ENCODE measurements around the gene THBD.

THBD gene

GRCh38 chr20:23018432-23018831, 31.0 kb downstream of the THBD start:
- peaks cover 12% of the 10 kb centered on the region for H3K4me1 Mint-ChIP-seq (ENCODE audit: low read depth)
- H3K4me3 Mint-ChIP-seq, result no peak overlapping the region
- H3K36me3 Mint-ChIP-seq (ENCODE audit: low read depth), result no peaks in the 10 kb centered on the region
- intact Hi-C loops (cut with micrococcal nuclease), result no loop called here
- no peak overlapping the region for H3K27ac Mint-ChIP-seq
- peaks cover 23% of the 10 kb centered on the region for H3K27me3 Mint-ChIP-seq
- H3K9me3 Mint-ChIP-seq, result no peaks in the 10 kb centered on the region

GRCh38 chr20:23017516-23017915, 32.0 kb downstream of the THBD start:
- Mint-ChIP-seq H3K4me1 (ENCODE audit: low read depth) (peaks cover 7% of the 10 kb centered on the region), H3K9me3 (no peaks in the 10 kb centered on the region), H3K27me3 (peaks cover 24% of the 10 kb centered on the region), H3K36me3 (ENCODE audit: low read depth) (no peaks in the 10 kb centered on the region), H3K27ac (no peak overlapping the region), H3K4me3 (no peak overlapping the region)
- intact Hi-C loops (cut with micrococcal nuclease), result no loop called here

GRCh38 chr20:23013429-23013828, 36.0 kb downstream of the THBD start:
- Mint-ChIP-seq H3K4me3 (no peak overlapping the region), H3K27me3 (peaks cover 22% of the 10 kb centered on the region), H3K4me1 (ENCODE audit: low read depth) (peaks cover 9% of the 10 kb centered on the region), H3K27ac (no peak overlapping the region), H3K36me3 (ENCODE audit: low read depth) (no peaks in the 10 kb centered on the region), H3K9me3 (no peaks in the 10 kb centered on the region)
- intact Hi-C loops (cut with micrococcal nuclease), result no loop called here

- Mint-ChIP-seq H3K36me3 (ENCODE audit: low read depth) (no peaks in the 10 kb centered on the region), H3K4me3 (no peak overlapping the region), H3K27me3 (peaks cover 22% of the 10 kb centered on the region), H3K4me1 (ENCODE audit: low read depth) (peaks cover 9% of the 10 kb centered on the region), H3K9me3 (no peaks in the 10 kb centered on the region), H3K27ac (no peak overlapping the region)
- intact Hi-C loops (cut with micrococcal nuclease), result no loop called here
Measured at GRCh38 chr20:23011008-23011721, 38.3 kb downstream of the THBD start.

- intact Hi-C loops (cut with micrococcal nuclease), result no loop called here
- Mint-ChIP-seq H3K4me3 (no peak overlapping the region), H3K4me1 (ENCODE audit: low read depth) (peaks cover 9% of the 10 kb centered on the region), H3K36me3 (ENCODE audit: low read depth) (no peaks in the 10 kb centered on the region), H3K27me3 (peaks cover 22% of the 10 kb centered on the region), H3K27ac (no peak overlapping the region), H3K9me3 (no peaks in the 10 kb centered on the region)
Measured at GRCh38 chr20:23010096-23010495, 39.4 kb downstream of the THBD start.

GRCh38 chr20:23009636-23010035, 39.8 kb downstream of the THBD start:
- H3K4me1 Mint-ChIP-seq (ENCODE audit: low read depth), result peaks cover 9% of the 10 kb centered on the region
- no peaks in the 10 kb centered on the region for H3K36me3 Mint-ChIP-seq (ENCODE audit: low read depth)
- H3K27ac Mint-ChIP-seq, result no peak overlapping the region
- peaks cover 22% of the 10 kb centered on the region for H3K27me3 Mint-ChIP-seq
- H3K9me3 Mint-ChIP-seq, result no peaks in the 10 kb centered on the region
- intact Hi-C loops (cut with micrococcal nuclease), result no loop called here
- H3K4me3 Mint-ChIP-seq, result no peak overlapping the region

GRCh38 chr20:23008667-23009066, 40.8 kb downstream of the THBD start:
- intact Hi-C loops (cut with micrococcal nuclease), result no loop called here
- Mint-ChIP-seq H3K27me3 (peaks cover 24% of the 10 kb centered on the region), H3K27ac (no peak overlapping the region)

GRCh38 chr20:23007886-23008655, 41.4 kb downstream of the THBD start:
- H3K36me3 Mint-ChIP-seq (ENCODE audit: low read depth), result no peaks in the 10 kb centered on the region
- H3K4me1 Mint-ChIP-seq (ENCODE audit: low read depth), result peaks cover 9% of the 10 kb centered on the region
- H3K27ac Mint-ChIP-seq, result no peak overlapping the region
- no peaks in the 10 kb centered on the region for H3K9me3 Mint-ChIP-seq
- H3K27me3 Mint-ChIP-seq, result peaks cover 21% of the 10 kb centered on the region
- no peak overlapping the region for H3K4me3 Mint-ChIP-seq
- intact Hi-C loops (cut with micrococcal nuclease), result no loop called here

More at GRCh38 chr20:23008667-23009066, 40.8 kb downstream of the THBD start:
- Mint-ChIP-seq H3K4me1 (ENCODE audit: low read depth) (peaks cover 9% of the 10 kb centered on the region), H3K36me3 (ENCODE audit: low read depth) (no peaks in the 10 kb centered on the region), H3K4me3 (no peak overlapping the region), H3K9me3 (no peaks in the 10 kb centered on the region)

GRCh38 chr20:23007462-23007861, 42.0 kb downstream of the THBD start:
- Mint-ChIP-seq H3K4me1 (ENCODE audit: low read depth) (peaks cover 9% of the 10 kb centered on the region), H3K36me3 (ENCODE audit: low read depth) (no peaks in the 10 kb centered on the region), H3K4me3 (no peak overlapping the region), H3K27me3 (peaks cover 16% of the 10 kb centered on the region), H3K27ac (no peak overlapping the region), H3K9me3 (no peaks in the 10 kb centered on the region)
- intact Hi-C loops (cut with micrococcal nuclease), result no loop called here

GRCh38 chr20:23005776-23006175, 43.7 kb downstream of the THBD start:
- intact Hi-C loops (cut with micrococcal nuclease), result no loop called here
- Mint-ChIP-seq H3K36me3 (ENCODE audit: low read depth) (no peaks in the 10 kb centered on the region), H3K27ac (no peak overlapping the region), H3K4me3 (no peak overlapping the region), H3K9me3 (no peaks in the 10 kb centered on the region), H3K27me3 (peaks cover 22% of the 10 kb centered on the region), H3K4me1 (ENCODE audit: low read depth) (peaks cover 9% of the 10 kb centered on the region)

GRCh38 chr20:23003881-23004460, 45.5 kb downstream of the THBD start:
- peaks cover 18% of the 10 kb centered on the region for H3K27me3 Mint-ChIP-seq
- no peaks in the 10 kb centered on the region for H3K4me1 Mint-ChIP-seq (ENCODE audit: low read depth)
- intact Hi-C loops (cut with micrococcal nuclease), result no loop called here
- H3K36me3 Mint-ChIP-seq (ENCODE audit: low read depth), result no peaks in the 10 kb centered on the region
- H3K27ac Mint-ChIP-seq, result no peak overlapping the region
- H3K4me3 Mint-ChIP-seq, result no peak overlapping the region
- H3K9me3 Mint-ChIP-seq, result no peaks in the 10 kb centered on the region

- Mint-ChIP-seq H3K36me3 (ENCODE audit: low read depth) (no peaks in the 10 kb centered on the region), H3K27me3 (peaks cover 20% of the 10 kb centered on the region), H3K4me3 (no peak overlapping the region), H3K9me3 (no peaks in the 10 kb centered on the region), H3K27ac (no peak overlapping the region), H3K4me1 (ENCODE audit: low read depth) (no peaks in the 10 kb centered on the region)
- intact Hi-C loops (cut with micrococcal nuclease), result no loop called here
Measured at GRCh38 chr20:23003077-23003635, 46.3 kb downstream of the THBD start.

GRCh38 chr20:23002276-23002675, 47.2 kb downstream of the THBD start:
- Mint-ChIP-seq H3K36me3 (ENCODE audit: low read depth) (no peaks in the 10 kb centered on the region), H3K4me3 (no peak overlapping the region), H3K9me3 (no peaks in the 10 kb centered on the region), H3K4me1 (ENCODE audit: low read depth) (no peaks in the 10 kb centered on the region), H3K27ac (no peak overlapping the region), H3K27me3 (peaks cover 25% of the 10 kb centered on the region)
- intact Hi-C loops (cut with micrococcal nuclease), result no loop called here
